Left renal cortex interstitium (tissue), 4 donors: Measurements from ENCODE around the gene STT3B. TPM values are rescaled to one million over a fixed set of nuclear protein-coding genes. Genes with fewer than 3 reads are reported as not detected.
A peak's percentile ranks its signal among the peaks of the same experiment; 100 is the strongest.

ENCODE experiments used
- DNase-seq, 4 donors: peaks; one replicate each; pipeline ENCODE4 v3.0.0-alpha.2; 2013; ENCODE audit warnings: low read depth in 4 of 4, low spot score in 2 of 4, missing footprints in 1 of 4
- polyA plus RNA-seq, 4 donors: library from polyadenylated mRNA; unstranded; fragments of 120-200 nt; gene quantifications; one replicate each; pipeline ENCODE4 v1.2.1, GENCODE V29; 2013; ENCODE audit not compliant: insufficient read length in 4 of 4

STT3B gene
- polyA plus RNA-seq, 4 donors = 168 to 214 (median 179) TPM

DNA sequence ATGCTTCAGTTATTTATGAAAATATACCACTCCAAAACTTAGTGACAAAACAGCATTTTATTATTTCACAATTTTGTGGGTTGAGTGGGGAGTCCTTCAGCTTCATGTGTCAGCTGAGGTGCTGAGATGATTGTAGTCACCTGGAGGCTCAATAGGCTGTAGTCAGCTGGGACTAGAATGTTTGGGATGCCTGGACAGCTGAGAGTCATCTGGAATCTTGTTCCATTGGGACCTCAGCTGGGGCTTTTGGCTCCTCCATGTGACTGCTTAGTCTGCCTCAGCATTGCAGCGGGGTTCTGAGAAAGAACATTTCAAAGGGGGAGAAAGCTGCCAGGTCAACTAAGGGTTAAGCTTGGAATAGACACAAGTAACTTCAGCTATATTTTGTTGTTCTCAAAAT, 13.4 kb downstream of the STT3B start:
- DNase-seq = no peak

DNA sequence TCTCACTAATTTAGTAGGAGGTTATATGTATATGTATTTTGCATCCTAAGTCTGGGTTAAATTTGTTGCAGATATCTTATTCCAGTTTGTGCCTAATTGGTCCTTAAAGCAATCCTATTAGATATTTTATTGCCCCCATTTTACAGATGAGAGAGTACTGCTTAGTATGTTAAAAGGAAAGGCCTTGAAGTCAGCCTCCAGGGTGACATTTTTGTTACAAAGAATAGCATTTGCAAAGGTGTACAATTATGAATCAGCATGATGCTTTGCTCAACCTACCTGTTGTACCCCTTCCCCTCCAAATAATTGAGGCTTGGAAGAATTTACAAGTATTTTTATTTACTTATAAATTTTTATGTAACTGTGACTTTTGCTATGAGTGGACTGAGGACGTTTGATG, 14.0 kb downstream of the STT3B start:
- no peak for DNase-seq

DNA sequence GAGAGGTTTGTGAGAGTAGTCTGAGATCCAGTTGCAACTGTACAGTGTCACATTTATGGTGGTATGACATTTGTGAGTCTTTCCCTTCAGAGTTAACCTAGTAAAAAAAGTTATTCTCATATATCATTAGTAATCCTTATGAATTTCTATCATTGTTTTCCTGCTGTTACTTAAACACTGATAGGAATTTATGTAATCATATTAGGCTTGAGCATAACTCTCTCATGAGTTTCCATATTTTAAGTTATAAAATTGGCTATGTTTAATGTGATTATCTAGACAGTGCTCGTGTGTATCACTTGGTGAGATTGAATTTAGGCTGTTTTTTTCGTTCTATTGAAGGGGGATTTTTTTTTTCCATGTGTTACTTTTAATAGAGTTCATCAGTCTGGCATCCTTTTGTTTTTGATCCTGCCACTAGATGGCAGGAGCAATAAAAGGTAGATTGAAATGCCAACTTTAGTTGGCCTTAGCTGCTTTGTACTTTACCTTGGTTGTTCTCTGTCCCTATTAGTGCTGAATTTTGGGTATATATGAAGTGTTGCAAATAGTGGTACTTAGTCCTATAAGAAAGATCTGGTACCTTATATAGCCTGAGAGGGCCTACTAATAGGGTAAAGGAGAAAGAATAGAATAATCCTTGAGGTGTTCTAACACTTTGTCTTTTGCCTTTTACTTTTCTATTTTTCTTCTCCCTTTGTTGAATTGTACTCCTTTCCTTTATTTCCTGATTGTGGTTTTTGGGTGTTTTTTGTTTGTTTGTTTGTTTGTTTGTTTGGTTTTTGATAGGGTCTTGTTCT, 17.9 kb downstream of the STT3B start:
- peak in 1 of 4 donors; percentile 28 for DNase-seq

DNA sequence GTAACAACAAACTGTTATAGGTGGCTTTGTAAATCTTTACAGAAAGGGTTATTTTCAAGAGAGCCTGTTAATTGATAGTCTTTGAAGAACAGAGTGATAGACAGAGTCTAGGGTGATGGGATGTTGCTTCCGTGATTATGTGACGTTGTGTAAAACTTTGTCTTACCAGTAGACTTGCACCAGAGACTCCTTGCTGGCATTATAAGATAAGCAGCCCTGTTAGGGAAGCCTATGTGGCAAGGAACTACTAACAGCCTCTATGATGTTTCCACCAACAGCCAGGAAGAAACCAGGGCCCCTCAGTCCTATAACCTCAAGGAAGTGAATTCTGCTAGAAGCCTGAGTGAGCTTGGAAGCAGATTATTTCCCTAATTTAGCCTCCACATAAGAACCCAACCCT, 18.9 kb downstream of the STT3B start:
- DNase-seq = no peak

DNA sequence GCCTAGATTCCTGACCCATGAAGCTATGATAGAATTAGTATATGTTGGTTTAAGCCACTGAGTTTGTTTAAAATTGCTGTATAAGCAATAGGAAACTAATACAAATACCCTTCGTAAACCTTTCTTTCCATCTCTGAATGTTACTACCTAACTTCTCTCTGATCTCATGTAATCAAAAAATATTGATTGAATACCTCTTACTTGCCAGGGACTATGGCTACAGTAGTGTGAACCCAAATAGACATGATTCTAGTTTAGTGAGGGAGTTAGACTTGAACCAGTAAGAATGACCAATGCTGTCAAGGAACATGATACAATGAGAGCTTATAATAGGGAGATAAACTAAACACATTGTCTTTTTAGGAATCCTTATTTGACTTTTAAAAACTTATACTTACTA, 19.4 kb downstream of the STT3B start:
- no peak for DNase-seq

DNA sequence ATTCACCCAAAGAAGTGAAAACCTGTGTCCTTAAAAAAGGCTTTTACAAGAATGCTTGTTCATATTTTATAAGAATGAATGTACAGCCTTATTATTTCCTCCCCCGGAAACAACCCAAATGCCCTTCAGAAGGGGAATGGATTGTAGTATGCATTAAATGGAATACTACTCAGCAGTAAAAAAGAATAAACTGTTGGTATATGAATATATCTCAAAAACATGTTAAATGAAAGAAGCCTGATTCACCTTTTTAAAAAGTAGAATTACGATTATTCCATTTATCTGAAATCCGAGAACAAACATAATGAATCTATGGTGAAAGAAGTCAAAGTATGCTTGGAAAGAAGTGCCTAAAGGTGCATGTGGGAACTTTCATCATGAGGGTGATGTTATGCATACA, 20.5 kb downstream of the STT3B start:
- no peak for DNase-seq

DNA sequence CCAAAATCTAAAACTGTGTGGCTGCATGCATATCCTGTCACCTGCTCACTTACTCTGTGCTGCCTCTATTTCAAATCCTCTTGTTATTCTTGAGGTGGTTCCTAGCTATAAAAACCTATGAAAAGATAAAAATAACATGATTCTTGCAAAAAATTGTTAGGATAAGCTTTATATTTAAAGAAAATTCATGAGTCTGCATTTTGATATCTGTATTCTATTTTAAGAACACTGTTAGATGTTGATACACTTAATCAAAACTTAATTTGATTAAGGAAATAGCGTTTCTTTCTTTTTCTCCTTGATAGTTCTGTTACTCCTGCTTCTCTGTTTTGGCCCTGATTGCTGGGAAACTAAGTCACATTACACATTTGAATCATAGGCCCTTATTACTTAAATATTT, 22.5 kb downstream of the STT3B start:
- DNase-seq = no peak

DNA sequence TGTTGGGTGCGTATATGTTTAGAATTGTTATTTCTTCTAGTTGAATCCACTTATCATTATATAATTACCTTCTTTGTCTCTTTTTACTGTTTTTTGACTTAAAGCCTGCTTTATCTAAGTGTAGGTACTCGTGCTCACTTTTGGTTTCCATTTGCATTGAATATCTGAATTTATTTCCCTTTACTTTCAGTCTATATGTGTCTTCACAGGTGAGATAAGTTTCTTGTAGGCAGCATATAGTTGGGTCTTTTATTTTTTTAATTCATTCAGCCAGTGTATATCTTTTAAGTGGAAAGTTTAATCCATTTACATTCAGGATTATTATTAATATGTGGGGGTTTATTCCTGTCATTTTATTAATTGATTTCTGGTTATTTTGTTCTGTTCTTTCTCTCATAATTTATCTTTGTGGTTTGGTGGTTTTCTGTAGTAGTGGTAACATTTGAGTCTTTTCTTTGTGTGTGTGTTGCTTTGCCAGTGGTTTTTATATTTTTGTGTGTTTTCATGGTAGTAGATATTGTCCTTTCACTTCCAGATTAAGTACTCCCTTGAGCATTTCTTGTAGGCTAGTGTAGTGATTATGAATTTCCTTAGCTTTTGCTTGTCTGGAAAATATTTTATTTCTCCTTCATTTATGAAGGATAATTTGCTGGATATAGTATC, 27.3 kb downstream of the STT3B start:
- DNase-seq = no peak

DNA sequence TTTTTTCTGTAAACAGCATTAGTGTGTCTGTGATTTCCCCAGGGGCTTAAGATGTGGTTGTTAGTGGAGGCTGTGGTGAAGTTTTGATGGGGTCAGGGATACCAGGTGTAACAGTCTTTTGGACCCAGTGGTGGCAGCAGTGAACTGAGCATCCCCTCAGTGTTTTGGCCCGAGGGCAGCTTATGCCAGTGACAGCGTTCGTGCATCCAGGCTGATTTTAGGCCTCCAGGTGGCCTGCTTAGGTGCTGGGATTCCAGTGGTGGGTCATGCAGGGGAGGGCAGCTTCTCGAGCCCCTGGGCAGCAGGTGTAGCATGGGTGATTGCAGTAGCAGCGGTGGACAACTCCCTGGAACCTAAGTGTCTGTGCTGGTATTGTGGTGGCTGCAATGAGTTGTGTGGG, 29.2 kb downstream of the STT3B start:
- no peak for DNase-seq

DNA sequence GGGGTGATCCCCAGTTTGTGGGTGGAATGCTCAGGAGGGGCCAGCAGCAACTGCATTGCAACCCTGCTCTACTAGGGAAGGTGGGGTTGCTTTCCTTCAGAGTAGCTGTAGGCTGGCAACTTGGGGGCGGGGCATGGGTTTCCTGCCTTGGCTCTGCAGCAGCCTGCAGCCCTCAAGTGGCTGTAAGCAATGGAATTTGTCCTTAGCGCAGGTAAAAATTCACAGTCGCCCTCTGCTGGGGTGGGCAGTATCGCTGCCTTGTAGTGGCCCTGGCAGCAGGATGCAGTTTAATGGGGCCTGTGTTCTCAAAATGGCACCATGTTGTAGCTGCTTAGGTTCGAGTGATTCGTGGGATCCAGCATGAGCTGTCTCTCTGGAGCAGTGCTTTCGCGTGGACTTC, 29.8 kb downstream of the STT3B start:
- DNase-seq = no peak

DNA sequence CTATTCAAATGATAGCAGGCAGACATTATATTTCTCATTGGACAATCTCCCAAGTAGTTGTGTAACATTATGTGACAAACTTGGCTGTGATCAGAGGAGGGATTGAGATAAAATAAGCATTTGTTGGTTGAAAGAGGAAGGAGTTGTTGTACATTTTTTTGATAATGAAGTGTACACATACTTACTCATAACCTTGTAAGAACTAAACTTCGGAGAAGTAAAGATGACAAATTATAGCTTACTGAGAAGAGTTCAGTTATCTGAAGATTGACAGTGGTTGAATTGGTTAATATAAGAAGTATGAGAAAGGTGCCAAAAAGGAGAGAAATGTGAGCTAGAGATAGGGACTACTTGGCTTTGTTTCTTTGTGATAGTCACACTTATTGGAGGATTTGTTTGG, 32.6 kb downstream of the STT3B start:
- no peak for DNase-seq

DNA sequence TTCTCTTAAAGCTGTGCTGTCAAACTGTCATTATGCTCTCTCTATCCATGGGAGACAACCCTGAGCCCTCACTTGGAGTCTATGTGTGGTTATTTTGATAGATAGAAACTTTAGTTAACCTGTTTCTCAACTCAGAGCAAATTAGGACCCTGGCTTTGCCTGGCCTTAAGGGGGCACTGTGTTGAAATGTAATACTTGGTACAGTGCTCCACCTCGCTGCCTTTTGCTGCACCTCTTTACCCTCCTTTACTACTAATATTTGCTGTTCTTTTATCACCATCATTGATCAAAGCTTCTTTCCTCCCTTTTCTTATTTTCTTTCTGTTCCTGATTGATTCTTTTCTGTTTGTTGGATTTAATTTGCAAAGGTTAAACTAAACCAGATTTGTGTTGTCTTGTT, 34.3 kb downstream of the STT3B start:
- no peak for DNase-seq

DNA sequence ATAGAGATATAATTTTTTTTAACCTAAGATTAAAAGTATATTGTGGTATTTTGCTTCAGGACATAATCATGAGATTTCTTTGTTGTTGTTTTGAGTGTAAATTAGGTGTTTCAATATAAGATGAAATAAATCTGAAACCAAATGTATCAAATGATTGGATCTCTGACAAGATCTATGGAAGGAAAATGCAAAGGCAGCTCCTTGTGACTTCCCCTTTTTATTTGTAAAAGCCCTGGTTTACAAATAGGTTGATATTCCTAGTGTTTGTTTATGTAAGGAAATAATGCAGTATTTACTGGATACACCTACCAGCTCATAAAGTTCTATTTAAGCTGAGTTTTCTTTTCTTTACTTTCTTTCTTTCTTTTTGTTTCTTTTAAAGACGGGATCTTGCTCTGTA, 35.9 kb downstream of the STT3B start:
- no peak for DNase-seq

DNA sequence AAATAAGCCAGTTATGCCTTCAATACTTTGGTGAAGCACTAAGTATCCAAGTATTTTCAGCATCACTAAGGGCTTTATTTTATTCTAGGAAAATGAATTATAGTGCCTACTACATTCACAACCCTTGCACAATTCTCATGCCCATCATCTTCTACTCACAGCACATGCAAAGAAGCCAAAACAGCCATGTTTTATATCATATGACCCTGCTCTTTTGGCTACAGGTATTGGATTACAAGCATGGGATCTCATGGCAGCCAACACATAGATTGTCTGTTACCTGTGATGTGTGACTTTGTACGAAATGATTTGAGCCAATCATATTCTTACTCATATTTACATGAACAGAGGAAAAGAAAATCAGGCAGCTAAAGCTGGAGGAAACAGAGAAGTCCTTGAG, 38.6 kb downstream of the STT3B start:
- no peak for DNase-seq

DNA sequence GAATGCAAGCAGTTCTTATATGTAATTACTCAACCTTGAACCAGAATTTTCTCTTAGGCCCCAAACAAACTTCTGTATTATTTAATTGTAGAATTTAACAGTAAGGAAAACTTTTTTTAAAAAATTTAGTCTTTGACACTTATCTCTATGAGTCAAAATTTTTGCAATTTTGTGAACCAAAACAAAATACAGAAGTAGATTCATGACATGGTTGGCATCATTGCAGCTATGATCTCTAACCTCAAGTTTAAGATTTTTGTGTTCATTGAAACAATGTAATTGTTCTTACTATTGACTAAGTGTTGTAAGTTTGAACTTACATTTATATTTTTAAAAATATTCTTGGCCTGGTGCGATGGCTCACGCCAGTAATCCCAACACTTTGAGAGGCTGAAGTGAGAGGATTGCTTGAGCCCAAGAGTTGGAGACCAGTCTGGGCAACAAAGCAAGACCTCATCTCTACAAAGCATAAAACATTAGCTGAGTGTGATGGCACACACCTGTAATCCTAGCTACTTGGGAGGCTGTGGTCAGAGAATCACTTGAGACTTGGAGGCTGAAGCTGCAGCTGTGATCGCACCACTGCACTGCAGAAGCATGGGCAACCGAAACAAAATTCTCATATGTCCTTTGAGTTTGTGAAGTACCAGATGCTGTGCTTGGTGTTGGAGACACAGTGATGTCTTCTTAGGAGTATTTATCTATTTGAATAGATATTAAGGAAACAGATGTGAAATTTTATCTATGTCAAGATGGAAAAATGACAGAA, 39.7 kb downstream of the STT3B start:
- DNase-seq = no peak

DNA sequence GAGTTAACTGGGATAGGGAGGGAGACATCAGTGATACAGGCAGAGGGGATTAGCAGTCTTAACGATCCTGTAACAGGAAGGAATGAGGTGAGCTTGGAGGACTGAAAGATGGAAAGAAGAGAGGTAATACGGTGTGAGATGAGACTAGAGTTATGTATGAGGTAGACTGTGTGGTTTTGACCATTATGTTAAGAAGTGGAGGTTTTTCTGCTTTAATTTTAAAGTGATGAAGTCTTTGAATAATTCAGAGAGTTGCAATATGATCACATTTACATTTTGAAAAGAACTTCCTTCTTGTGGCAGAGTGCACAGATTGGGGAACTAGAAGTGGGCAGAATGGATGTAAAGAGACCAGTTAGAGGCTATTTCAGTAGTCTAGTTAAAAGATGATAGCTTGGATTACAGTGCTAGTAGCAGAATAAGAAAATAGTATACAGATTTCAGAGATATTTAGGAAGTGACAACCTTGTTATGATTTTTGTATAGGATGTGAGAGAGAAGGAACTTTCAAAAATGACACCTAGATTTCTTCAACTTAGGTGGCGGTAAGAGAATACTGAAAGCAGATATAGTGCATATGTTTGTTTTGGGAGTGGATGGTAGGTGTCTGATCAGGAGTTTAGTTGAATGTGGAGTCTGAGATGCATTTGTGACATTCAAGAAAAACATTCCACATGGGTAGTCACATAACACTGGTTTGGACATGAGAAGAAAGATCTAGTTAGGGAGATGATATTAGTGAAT, 40.5 kb downstream of the STT3B start:
- no peak for DNase-seq

DNA sequence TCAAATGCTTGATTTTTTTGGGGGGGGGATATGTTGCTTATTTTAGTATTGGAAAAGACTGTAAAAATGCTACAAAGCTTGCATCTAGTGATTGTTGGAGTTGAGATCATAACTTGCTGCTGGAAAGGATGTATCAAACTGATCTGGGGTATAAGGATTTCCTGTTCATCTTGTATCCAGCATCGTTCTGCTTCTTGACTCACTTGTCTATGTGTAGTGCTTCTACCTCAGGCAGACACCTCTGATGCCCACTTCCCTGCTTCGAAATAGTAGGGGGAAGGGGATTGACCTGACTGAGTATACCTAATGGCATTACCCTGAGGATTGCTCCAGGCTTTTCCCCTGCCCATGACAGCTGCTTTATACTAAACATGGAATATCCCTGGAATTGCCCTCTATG, 42.7 kb downstream of the STT3B start:
- no peak for DNase-seq

DNA sequence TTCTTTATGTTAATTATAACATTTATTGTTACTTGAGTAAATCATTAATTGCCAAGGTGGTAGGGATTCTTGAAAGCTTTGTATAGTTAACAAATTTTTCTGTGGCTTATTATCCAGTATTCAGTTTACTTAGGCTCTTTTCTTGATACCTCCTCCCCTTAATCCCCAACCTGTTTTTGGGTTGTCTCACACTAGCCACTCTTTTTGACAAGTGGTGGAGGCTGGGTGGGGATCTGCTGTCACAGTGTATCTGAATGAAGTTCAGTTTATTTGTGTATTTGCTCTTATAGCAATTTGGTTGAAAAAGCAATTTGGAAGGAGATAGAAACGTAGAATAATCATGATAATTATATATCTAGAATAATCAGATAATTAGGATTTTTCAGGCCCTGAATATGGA, 43.8 kb downstream of the STT3B start:
- no peak for DNase-seq

DNA sequence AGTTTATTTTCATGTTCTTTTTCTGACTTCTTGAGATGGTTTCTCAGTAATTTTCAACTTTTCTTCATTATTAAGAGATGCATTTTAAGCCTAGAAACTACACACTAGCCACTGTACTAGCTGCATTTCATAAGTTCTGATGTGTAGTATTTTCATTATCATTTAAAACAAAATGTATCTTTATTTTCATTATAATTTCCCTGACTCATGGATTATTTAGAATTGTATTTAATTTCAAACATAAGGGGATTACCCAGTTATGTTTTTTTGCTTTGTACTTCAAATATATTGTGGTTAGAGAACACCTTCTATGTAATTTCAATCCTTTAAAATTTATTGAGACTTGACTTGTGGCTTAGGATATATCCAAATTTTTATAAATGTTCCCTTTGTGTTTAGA, 44.5 kb downstream of the STT3B start:
- DNase-seq = no peak

DNA sequence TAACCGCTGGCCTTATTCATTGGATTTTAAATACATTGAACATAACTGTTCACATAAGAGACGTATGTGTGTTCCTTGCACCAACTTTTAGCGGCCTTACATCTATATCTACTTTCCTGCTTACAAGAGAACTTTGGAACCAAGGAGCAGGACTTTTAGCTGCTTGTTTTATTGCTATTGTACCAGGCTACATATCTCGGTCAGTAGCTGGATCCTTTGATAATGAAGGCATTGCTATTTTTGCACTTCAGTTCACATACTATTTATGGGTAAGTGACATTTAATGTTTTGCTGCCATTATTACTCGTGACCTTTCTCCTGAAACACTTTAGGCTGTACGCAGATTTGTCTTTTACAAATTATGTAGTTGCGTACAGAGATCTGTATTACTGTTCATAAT, 47.1 kb downstream of the STT3B start:
- no peak for DNase-seq

DNA sequence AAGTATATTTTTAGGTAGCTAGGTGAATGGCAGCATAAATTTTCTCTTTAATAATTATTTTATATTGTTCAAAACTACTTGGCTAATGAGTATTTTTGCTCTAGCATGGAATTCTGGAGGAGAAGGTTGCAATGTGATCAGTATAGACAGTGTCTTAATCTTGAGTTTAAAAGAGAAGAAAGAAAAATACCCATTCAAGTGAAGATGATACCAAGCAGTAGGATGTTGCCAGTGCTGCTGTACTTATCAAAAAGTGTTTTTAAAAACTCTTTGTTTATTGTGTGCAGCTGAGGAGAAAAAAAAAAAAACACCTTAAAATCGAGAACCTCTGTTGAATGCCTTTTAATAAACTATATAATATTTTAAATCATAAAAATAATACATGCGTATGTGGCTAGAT, 47.9 kb downstream of the STT3B start:
- no peak for DNase-seq
